ENCODE data around the gene TFCP2L1. TPM values are rescaled to one million over a fixed set of nuclear protein-coding genes. Genes with fewer than 3 reads are reported as not detected.

TFCP2L1 gene
- total and polyA plus RNA-seq, 9 donors = 0.05 to 13.8 (median 0.86) TPM; not detected in 1

DNA sequence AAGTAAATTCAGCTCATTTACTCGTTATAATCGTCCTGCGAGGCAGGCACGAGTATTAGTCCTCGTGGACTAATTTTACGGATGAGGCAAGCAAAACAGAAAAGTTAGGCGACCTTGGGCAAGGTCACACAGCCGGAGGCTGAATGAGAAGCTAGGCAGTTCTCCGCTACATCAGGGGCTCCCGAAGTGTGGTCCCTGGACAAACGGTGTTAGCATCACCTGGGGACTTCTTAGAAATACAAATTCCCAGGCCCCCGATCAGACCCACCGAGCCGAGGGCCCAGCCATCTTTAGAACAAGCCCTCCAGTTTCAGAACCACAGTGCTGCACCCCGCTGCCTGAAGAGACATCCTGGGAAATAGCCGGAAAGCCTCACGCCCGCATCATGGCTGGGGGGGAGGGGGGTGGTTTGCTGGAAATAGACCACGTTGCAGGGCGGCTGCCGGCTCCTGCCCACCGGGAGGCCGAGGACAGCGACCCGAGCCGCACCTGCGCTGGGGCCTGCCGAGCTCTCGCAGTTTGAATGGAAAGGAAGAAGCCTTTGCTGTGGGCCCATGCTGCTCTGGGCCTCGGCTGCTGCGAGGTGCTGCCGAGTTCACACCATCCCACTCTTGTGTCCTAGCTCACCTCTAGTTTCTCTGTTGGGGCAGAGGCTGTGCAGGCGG, 72.2 kb downstream of the TFCP2L1 start:
- WGBS, 3 donors = 70 to 78% (median 74%) methylated on average over 19 to 33 of the region's 33 CpGs
- TF ChIP-seq POLR2A (IDR thresholded peaks at IDR 0.05) (no peak), EP300 (IDR thresholded peaks at IDR 0.05) (no peak)
- TF ChIP-seq, protein P1, sequence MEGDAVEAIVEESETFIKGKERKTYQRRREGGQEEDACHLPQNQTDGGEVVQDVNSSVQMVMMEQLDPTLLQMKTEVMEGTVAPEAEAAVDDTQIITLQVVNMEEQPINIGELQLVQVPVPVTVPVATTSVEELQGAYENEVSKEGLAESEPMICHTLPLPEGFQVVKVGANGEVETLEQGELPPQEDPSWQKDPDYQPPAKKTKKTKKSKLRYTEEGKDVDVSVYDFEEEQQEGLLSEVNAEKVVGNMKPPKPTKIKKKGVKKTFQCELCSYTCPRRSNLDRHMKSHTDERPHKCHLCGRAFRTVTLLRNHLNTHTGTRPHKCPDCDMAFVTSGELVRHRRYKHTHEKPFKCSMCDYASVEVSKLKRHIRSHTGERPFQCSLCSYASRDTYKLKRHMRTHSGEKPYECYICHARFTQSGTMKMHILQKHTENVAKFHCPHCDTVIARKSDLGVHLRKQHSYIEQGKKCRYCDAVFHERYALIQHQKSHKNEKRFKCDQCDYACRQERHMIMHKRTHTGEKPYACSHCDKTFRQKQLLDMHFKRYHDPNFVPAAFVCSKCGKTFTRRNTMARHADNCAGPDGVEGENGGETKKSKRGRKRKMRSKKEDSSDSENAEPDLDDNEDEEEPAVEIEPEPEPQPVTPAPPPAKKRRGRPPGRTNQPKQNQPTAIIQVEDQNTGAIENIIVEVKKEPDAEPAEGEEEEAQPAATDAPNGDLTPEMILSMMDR (IDR thresholded peaks at IDR 0.05) = no peak
- Histone ChIP-seq H3K9me3 (no peaks in the 10 kb centered on the region), H3K36me3 (no peaks in the 10 kb centered on the region), H3K27me3 (no peaks in the 10 kb centered on the region), H3K27ac (no peak overlapping the region), H3K4me3 (no peak overlapping the region), H3K4me1 (ENCODE audit: insufficient read depth) (no peaks in the 10 kb centered on the region)
- intact Hi-C loops (cut with DNase I) = no loop called here
- no peak for DNase-seq

DNA sequence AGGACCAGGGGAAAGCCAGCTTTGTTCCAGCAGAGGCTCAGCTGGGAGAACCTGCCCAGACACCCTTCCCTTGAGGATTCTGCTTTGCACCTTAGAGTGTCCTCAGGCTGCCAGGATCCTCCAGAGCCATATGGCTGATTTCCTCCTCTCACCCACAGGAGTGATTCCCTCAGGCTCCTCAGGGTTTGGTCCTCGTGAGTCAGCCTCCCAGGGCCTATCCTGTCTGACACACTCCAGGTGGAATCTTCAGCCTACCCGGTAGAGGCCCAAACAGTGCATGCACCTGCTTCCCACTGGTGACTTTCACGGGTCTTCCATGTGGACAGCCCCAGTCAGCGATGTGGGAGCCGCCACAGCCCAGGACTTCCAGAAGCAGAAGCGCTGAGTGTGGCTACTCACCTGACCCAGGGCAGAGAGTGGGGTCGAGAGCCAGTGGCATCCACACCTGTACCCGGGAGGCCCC, 73.3 kb downstream of the TFCP2L1 start:
- 85 to 87% (median 87%) methylated on average over 8 of the region's 8 CpGs for WGBS, 3 donors
- Histone ChIP-seq H3K27me3 (no peaks in the 10 kb centered on the region), H3K27ac (no peak overlapping the region), H3K4me3 (no peak overlapping the region), H3K9me3 (no peaks in the 10 kb centered on the region), H3K4me1 (ENCODE audit: insufficient read depth) (no peaks in the 10 kb centered on the region), H3K36me3 (no peaks in the 10 kb centered on the region)
- DNase-seq = no peak
- intact Hi-C loops (cut with DNase I) = no loop called here
- TF ChIP-seq EP300 (IDR thresholded peaks at IDR 0.05) = no peak
- TF ChIP-seq, protein P1 (IDR thresholded peaks at IDR 0.05) = no peak
- no peak for TF ChIP-seq POLR2A (IDR thresholded peaks at IDR 0.05)

DNA sequence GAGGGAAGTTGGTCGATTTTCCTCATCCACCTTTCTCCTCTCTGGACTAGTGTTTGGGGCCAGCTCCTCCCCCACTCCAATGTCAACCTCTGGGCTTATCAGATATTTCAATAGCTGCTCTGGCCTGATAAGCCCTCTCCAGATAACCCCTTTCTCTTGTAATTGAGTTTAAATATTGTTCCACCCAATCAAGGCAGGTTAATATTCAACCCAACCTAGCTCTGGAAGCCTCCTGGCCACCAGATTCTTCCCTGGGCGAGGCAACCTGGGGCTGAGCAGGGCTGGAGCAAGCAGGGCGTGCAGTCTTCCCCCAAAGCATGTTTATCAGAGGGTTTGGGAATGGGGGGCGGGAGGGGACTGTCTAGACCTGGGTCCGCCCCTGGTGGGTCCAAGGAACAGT, 73.8 kb downstream of the TFCP2L1 start:
- WGBS, 3 donors = 77 to 85% (median 79%) methylated on average over 5 of the region's 5 CpGs
- Histone ChIP-seq H3K4me3 (no peak overlapping the region), H3K9me3 (no peaks in the 10 kb centered on the region), H3K27me3 (no peaks in the 10 kb centered on the region), H3K36me3 (no peaks in the 10 kb centered on the region), H3K27ac (no peak overlapping the region), H3K4me1 (ENCODE audit: insufficient read depth) (no peaks in the 10 kb centered on the region)
- TF ChIP-seq, protein P1 (IDR thresholded peaks at IDR 0.05) = no peak
- TF ChIP-seq EP300 (IDR thresholded peaks at IDR 0.05) (no peak), POLR2A (IDR thresholded peaks at IDR 0.05) (no peak)
- no peak for DNase-seq
- intact Hi-C loops (cut with DNase I) = no loop called here

DNA sequence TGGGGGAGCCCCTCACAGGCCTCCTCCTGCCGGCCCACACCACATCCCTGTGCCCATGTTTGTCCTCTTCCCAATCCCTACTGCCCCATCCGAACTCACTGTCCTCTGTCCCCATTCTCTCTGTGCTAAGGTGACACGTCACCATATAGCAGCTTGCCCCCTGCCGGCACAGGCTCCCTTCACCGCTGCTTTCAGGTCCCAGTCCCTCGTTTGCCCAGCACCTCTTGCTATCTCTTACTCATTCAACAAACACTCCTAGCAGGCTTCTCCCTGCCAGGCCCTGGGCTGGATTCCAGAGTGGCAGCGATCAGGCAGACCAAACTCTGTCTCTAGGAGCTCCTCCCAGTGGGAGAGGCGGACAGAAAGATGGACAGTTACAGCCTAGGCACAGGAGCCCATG, 74.3 kb downstream of the TFCP2L1 start:
- no peaks in the 10 kb centered on the region for H3K27me3 ChIP-seq
- DNase-seq = no peak
- 60 to 67% (median 64%) methylated on average over 8 of the region's 8 CpGs for WGBS, 3 donors
- no peaks in the 10 kb centered on the region for H3K9me3 ChIP-seq
- intact Hi-C loops (cut with DNase I) = no loop called here
- H3K36me3 ChIP-seq = no peaks in the 10 kb centered on the region
- H3K4me1 ChIP-seq (ENCODE audit: insufficient read depth) = no peaks in the 10 kb centered on the region
- no peak overlapping the region for H3K4me3 ChIP-seq
- no peak overlapping the region for H3K27ac ChIP-seq
- TF ChIP-seq POLR2A (IDR thresholded peaks at IDR 0.05) = no peak
- TF ChIP-seq EP300 (IDR thresholded peaks at IDR 0.05) = no peak
- TF ChIP-seq, protein P1 (IDR thresholded peaks at IDR 0.05) = no peak
